Measurements from ENCODE around the gene PCK2.
A peak's percentile ranks its signal among the peaks of the same experiment; 100 is the strongest.

PCK2 gene

DNA sequence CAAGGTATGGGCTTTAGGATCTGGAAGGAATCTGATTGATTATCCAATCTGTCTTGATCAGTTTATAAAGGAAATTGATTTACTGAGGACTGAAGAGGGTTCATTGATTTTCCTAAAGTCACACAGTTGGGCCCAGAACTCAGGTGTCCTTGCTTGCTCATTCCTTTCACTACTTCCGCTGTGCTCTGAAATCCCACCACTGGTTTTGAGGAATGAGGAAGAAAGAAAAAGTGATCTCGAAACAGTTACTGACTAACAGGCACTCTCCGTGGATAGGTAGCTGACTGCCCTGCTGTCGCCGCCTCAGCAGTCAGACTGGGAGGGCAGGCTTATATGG, 36.2 kb downstream of the PCK2 start, which contains the start of gene FITM1:
FITM1 (plus strand) TSS at position 280 of the 337 bp plus-strand sequence. CDS start 905 bp downstream, outside the sequence.
- TF ChIP-seq POLR2A (IDR thresholded peaks at IDR 0.05; ENCODE audit: low read depth, low read length) (no peak), POLR2AphosphoS5 (IDR thresholded peaks at IDR 0.05; ENCODE audit: low read depth, low read length) (no peak)
- DNase-seq (ENCODE audit: insufficient read length) (no peak), FAIRE-seq (no peak)

DNA sequence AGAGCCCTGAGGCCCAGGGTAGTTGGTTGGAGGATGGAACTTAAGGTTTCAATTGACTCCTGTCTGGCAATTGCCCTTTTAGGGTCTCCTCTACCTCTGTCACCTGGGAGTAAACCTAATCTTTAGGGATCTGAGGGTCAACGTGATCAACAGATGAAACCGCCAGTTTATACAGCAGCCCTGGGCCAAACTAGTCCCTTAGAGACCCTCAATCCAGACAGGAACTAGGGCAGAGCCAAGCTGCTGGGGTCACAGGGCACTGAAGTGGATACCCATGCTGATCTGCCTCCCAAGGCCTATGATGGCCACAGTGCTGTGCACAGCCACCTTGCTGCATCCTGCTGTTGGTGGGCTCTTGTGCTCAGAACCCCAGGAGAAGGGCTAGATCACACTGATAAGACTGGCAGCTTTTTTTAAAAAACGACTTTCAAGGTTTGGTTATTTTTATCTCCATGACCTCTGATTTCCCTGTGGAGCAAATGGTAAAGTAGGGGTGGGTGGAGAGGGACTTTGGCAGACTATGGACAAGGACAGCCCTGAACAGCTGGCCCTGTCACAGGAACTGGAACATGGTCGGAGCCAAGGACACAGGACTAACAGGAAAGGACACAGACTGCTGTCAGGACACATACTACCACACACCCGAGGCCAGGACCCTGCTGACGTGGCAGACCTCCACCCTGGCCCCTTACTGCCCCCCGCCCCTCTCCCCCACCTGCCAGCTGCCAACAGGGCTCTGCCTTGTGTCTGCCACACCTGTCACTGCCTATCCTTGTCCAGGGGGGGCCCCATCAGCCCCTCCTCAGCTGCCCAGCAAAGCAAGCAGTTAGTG, 36.8 kb downstream of the PCK2 start:
- DNase-seq (ENCODE audit: insufficient read length): no peak
- TF ChIP-seq TAF1 (IDR thresholded peaks at IDR 0.05; ENCODE audit: borderline replicate concordance, low read depth, low read length) (no peak), POLR2AphosphoS5 (IDR thresholded peaks at IDR 0.05; ENCODE audit: low read depth, low read length) (no peak), POLR2A (IDR thresholded peaks at IDR 0.05; ENCODE audit: low read depth, low read length) (no peak)
- FAIRE-seq: no peak

DNA sequence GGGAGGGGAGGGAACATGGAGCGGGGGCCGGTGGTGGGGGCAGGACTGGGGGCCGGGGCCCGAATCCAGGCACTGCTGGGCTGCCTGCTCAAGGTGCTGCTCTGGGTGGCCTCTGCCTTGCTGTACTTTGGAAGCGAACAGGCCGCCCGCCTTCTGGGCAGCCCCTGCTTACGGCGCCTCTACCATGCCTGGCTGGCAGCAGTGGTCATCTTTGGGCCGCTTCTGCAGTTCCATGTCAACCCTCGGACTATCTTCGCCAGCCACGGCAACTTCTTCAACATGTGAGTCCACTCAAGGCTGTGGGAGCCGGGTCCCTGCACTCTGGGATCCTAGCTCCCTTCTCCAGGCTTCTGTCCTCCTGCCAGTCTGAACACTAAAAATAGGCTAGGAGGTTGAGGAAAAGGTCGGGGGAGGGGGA, 37.4 kb downstream of the PCK2 start:
- DNase-seq (ENCODE audit: insufficient read length) (no peak), FAIRE-seq (no peak)
- TF ChIP-seq TAF1 (IDR thresholded peaks at IDR 0.05; ENCODE audit: borderline replicate concordance, low read depth, low read length) (no peak), POLR2A (IDR thresholded peaks at IDR 0.05; ENCODE audit: low read depth, low read length) (no peak)

DNA sequence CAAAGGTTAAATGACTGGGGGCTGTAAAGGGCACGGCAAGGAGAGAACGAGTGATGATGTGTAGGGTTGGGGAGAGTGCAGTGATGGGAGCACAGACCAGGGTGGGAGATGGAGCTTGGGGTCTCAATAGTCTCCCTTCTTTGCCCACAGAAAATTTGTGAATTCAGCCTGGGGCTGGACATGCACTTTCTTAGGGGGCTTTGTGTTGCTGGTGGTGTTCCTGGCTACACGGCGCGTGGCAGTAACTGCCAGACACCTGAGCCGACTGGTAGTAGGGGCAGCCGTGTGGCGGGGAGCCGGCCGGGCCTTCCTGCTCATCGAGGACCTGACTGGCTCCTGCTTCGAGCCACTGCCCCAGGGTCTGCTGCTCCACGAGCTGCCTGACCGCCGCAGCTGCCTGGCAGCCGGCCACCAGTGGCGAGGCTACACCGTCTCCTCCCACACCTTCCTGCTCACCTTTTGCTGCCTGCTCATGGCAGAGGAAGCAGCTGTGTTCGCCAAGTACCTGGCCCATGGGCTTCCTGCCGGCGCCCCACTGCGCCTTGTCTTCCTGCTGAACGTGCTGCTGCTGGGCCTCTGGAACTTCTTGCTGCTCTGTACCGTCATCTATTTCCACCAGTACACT, 38.1 kb downstream of the PCK2 start:
- DNase-seq (ENCODE audit: insufficient read length) (no peak), FAIRE-seq (no peak)
- no peak for TF ChIP-seq TAF1 (IDR thresholded peaks at IDR 0.05; ENCODE audit: borderline replicate concordance, low read depth, low read length)
- no peak for TF ChIP-seq POLR2AphosphoS5 (IDR thresholded peaks at IDR 0.05; ENCODE audit: low read depth, low read length)

DNA sequence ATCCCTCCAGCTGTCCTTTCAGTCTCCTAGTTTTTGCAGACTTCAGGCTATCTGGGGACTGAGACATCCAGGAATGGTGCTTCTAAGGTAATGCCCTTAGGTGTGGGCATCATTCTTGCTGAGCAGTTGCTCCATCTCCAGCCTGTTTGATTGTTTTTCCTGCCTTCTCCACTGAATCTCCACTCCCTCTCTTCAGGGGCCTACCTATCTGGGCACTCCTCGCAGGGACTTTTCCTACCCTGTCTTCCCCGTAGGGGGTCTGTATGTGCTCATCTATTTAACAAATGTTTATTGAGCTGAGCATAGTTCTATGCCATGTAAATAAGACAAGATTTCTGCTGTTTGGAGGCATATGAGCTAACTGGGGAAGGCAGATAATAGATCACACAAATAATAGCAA, 38.9 kb downstream of the PCK2 start:
- FAIRE-seq: no peak
- TF ChIP-seq TAF1 (IDR thresholded peaks at IDR 0.05; ENCODE audit: borderline replicate concordance, low read depth, low read length) (no peak), POLR2A (IDR thresholded peaks at IDR 0.05; ENCODE audit: low read depth, low read length) (no peak), POLR2AphosphoS5 (IDR thresholded peaks at IDR 0.05; ENCODE audit: low read depth, low read length) (no peak)

DNA sequence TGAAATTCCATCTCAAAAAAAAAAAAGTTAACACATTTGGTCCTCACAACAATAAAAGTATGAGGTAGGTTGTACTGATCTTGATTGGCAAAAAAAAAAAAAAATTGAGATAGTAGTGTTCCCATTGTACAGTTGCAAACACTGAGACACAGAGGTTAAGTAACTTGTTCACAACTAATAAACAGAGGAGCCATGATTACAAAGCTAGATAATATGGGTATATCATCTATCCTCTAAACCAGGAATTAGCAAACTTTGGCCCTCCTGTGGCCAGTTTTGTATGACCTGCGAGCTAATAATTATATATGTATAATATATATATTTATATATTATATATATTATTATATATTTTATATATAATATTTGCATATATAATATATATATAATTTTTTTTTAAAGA, 39.6 kb downstream of the PCK2 start:
- FAIRE-seq: no peak
- DNase-seq (ENCODE audit: insufficient read length): no peak
- no peak for TF ChIP-seq TAF1 (IDR thresholded peaks at IDR 0.05; ENCODE audit: borderline replicate concordance, low read depth, low read length)
- no peak for TF ChIP-seq POLR2A (IDR thresholded peaks at IDR 0.05; ENCODE audit: low read depth, low read length)
- no peak for TF ChIP-seq POLR2AphosphoS5 (IDR thresholded peaks at IDR 0.05; ENCODE audit: low read depth, low read length)

More for the DNA sequence above, 38.9 kb downstream of the PCK2 start:
- no peak for DNase-seq (ENCODE audit: insufficient read length)

DNA sequence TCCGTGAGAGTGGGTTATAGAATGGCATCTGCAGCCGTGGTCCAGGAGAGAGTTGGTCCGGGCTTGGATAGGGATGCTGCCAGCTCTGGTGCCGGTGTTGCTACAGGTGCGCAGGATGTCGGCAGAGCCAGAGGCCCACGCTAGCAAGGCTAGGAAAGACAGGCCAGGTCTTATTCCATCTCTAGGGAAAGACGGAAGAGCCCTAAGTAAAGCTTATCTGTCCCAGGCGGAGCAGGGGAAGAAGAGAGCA, 41.4 kb downstream of the PCK2 start:
- DNase-seq (ENCODE audit: insufficient read length): no peak
- FAIRE-seq: no peak
- TF ChIP-seq TAF1 (IDR thresholded peaks at IDR 0.05; ENCODE audit: borderline replicate concordance, low read depth, low read length) (no peak), POLR2A (IDR thresholded peaks at IDR 0.05; ENCODE audit: low read depth, low read length) (no peak), POLR2AphosphoS5 (IDR thresholded peaks at IDR 0.05; ENCODE audit: low read depth, low read length) (no peak)

DNA sequence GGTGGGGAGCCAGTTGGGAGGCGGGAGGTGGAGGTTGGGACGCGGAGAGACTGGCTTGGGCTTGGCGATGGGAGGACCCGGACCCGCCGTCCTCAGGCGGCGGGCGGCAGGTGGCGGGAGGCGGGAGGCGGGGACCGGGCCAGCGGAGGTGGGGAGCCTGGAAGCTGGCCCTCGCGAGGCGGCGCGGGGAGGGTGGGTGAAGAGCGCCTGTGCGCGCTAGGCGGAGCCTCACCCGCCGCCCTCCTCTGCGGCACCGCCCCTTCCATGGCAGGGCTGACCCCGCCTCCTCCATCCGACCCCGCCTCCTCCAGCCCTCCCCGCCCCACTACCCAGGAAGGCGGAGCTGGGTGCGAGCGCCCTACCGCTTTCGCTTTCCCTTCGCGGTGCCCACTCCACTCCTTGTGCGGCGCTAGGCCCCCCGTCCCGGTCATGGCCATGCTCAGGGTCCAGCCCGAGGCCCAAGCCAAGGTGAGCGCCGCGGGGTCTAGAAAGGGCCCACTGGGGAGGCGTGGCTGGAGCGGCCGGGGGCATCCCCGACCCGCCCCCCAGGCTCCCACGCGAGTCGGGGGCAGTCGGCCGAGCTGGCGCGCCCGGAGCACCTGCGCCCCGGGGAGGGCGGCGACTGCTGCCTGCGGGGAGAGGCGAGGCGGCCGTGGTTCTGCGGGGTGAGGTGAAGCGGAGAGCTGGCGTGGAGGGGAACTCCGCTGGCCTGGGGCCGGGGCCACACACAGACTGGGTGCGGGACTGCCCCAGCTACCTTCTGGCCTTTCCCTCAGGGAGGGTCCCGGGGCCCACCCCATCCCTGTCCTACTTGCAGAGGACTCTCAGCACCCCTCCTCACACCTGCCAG, 41.9 kb downstream of the PCK2 start, which contains the start of gene PSME1:
PSME1 (plus strand) TSS at position 361 of the 850 bp plus-strand sequence; CDS start at position 430, 69 bp downstream.
- no peak for TF ChIP-seq TAF1 (IDR thresholded peaks at IDR 0.05; ENCODE audit: borderline replicate concordance, low read depth, low read length)
- peak; percentile 78 for TF ChIP-seq POLR2A (IDR thresholded peaks at IDR 0.05; ENCODE audit: low read depth, low read length)
- peak; percentile 68 for TF ChIP-seq POLR2AphosphoS5 (IDR thresholded peaks at IDR 0.05; ENCODE audit: low read depth, low read length)
- FAIRE-seq (peak; percentile 97), DNase-seq (ENCODE audit: insufficient read length) (peak; percentile 94)

DNA sequence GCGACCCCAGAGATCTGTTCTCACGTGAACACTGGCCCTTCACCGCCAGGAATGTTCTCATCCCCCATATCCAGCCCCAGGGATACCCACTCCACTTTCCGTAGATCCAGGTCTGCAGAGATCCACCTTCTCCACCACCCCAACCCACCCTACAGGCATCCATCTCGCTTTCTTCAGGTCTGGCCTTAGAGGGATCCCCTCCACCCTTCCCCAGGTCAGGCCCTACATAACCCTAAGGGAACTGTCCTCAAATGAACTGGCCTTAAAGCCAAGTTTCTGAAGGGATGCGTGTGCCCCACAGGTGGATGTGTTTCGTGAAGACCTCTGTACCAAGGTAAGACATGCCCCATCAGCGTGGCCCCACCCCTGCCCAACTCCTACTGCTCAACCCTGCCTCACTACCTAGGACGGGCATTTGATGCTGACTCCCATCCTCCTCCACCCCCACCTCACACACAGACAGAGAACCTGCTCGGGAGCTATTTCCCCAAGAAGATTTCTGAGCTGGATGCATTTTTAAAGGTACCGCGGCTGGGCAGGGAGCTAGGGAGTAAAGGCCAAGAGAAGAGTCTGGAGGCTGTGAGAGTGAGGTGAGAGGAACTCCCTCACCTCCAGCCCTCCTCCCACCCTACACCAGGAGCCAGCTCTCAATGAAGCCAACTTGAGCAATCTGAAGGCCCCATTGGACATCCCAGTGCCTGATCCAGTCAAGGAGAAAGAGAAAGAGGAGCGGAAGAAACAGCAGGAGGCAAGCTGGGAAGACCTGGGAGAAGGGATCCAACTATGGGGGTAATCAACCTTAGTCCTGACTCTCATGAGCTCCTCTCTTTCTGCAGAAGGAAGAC, 42.8 kb downstream of the PCK2 start:
- TF ChIP-seq POLR2A (IDR thresholded peaks at IDR 0.05; ENCODE audit: low read depth, low read length) (no peak), TAF1 (IDR thresholded peaks at IDR 0.05; ENCODE audit: borderline replicate concordance, low read depth, low read length) (no peak), POLR2AphosphoS5 (IDR thresholded peaks at IDR 0.05; ENCODE audit: low read depth, low read length) (no peak; the same call in 1 of the 2 replicates)
- DNase-seq (ENCODE audit: insufficient read length) (no peak), FAIRE-seq (no peak)

DNA sequence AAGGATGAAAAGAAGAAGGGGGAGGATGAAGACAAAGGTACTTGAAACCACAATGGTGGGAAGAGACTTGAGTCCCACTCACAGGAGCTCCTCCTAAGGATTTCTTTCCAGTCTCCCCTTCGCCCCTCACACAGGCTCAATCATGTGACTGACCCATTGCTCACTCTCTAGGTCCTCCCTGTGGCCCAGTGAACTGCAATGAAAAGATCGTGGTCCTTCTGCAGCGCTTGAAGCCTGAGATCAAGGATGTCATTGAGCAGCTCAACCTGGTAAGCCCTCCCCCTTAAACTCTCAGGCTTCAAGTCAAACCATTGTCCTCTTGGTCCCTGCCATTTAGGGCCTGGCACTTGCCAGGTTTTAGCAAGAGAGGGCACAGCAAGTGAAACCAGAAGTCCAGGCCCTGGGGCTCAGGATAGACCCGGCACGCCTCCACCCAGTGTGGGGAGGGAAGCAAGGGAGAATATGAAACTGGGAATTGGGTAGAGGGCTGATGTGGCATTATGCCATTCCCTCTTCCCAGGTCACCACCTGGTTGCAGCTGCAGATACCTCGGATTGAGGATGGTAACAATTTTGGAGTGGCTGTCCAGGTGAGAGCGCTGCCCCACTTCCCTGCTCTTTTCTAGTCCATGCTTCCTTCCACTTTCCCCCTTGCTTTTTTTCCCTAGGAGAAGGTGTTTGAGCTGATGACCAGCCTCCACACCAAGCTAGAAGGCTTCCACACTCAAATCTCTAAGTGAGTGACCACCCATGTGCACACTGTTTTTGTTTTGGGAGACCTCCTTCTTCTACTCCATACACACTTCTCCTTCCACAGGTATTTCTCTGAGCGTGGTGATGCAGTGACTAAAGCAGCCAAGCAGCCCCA, 43.7 kb downstream of the PCK2 start:
- TF ChIP-seq TAF1 (IDR thresholded peaks at IDR 0.05; ENCODE audit: borderline replicate concordance, low read depth, low read length): no peak
- no peak; the same call in 1 of the 2 replicates for TF ChIP-seq POLR2A (IDR thresholded peaks at IDR 0.05; ENCODE audit: low read depth, low read length)
- peak; percentile 49; the same call in 1 of the 2 replicates for TF ChIP-seq POLR2AphosphoS5 (IDR thresholded peaks at IDR 0.05; ENCODE audit: low read depth, low read length)
- FAIRE-seq (no peak), DNase-seq (ENCODE audit: insufficient read length) (no peak)

Data from GM12892 (cell line).